WI38 (cell line): Measurements from ENCODE around the gene CBL.

Experiments
- H3K4me3 ChIP-seq: 2 replicates; pipeline ENCODE4 v1.5.1; 2011; ENCODE audit warnings: low read depth, mild to moderate bottlenecking, control low read depth, low read length
- CTCF ChIP-seq: IDR thresholded peaks from 2 replicates; pipeline ENCODE4 v1.5.1; 2012; ENCODE audit warnings: low read depth, mild to moderate bottlenecking, control low read depth, low read length

CBL gene

GRCh38 chr11:119237515-119237914, 31.4 kb downstream of the CBL start:
- no peak for TF ChIP-seq CTCF
- H3K4me3 ChIP-seq = no peak overlapping the region

GRCh38 chr11:119248750-119249670, 42.9 kb downstream of the CBL start:
- no peak overlapping the region for H3K4me3 ChIP-seq
- TF ChIP-seq CTCF = no peak

- H3K4me3 ChIP-seq = no peak overlapping the region
- no peak for TF ChIP-seq CTCF
These were observed 43.5 kb downstream of the CBL start for GRCh38 chr11:119249671-119250010.

- no peak for TF ChIP-seq CTCF
These were observed 45.0 kb downstream of the CBL start for GRCh38 chr11:119251114-119251513.

GRCh38 chr11:119254239-119254638, 48.1 kb downstream of the CBL start:
- no peak overlapping the region for H3K4me3 ChIP-seq
- TF ChIP-seq CTCF = no peak

More at GRCh38 chr11:119251114-119251513, 45.0 kb downstream of the CBL start:
- H3K4me3 ChIP-seq = no peak overlapping the region

GRCh38 chr11:119258180-119258579, 52.0 kb downstream of the CBL start:
- no peak for TF ChIP-seq CTCF
- H3K4me3 ChIP-seq = no peak overlapping the region

- no peak for TF ChIP-seq CTCF
- no peak overlapping the region for H3K4me3 ChIP-seq
These were observed 52.8 kb downstream of the CBL start for GRCh38 chr11:119258983-119259382.
